22Rv1 (cell line): ENCODE results near the gene COL9A3.

Experiments
- H3K27ac ChIP-seq: fragments of 450-650 bp; 2 replicates; pipeline ENCODE4 v1.5.1; 2017
- CTCF ChIP-seq: fragments of 450-650 bp; IDR thresholded peaks from 2 replicates; pipeline ENCODE4 v1.5.1; 2017; ENCODE audit warnings: mild to moderate bottlenecking
- ZFX ChIP-seq: fragments of 450-650 bp; IDR thresholded peaks from 2 replicates; pipeline ENCODE4 v1.6.1; 2017; ENCODE audit warnings: antibody characterized with exemption, borderline replicate concordance

Gene COL9A3

GRCh38 chr20:62780204-62780603 is 36.6 kb upstream of the COL9A3 start:
- no peak overlapping the region for H3K27ac ChIP-seq
- TF ChIP-seq CTCF (no peak), ZFX (no peak)

- TF ChIP-seq CTCF (no peak), ZFX (no peak)
Measured at GRCh38 chr20:62780696-62781095, 36.2 kb upstream of the COL9A3 start.

GRCh38 chr20:62782149-62782892 is 34.5 kb upstream of the COL9A3 start:
- TF ChIP-seq CTCF (peak; percentile 70), ZFX (no peak)
- H3K27ac ChIP-seq, result peak overlapping the region; percentile 49; the same call in 1 of the 2 replicates

More at GRCh38 chr20:62780696-62781095, 36.2 kb upstream of the COL9A3 start:
- H3K27ac ChIP-seq, result no peak overlapping the region

DNA sequence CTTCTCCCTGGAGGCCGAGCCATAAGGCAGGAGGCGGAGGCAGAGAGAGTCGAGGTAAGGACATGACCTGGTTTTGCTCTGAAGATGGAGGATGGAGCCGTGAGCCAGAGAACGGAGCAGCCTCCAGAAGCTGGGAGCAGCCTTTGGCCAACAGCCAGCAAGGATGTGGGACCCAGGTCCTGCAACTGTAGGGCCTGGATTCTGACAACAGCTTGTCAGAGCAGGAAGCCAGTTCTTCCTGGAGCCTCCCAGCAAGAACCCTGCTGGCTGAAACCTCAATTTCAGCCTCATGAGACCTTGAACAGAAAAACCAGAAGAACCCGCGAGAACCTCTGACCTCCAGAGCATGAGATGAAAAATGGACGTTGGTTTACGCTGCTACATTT is 34.0 kb upstream of the COL9A3 start:
- no peak for TF ChIP-seq ZFX
- TF ChIP-seq CTCF, result no peak; the same call in 1 of the 2 replicates
- H3K27ac ChIP-seq, result no peak overlapping the region

DNA sequence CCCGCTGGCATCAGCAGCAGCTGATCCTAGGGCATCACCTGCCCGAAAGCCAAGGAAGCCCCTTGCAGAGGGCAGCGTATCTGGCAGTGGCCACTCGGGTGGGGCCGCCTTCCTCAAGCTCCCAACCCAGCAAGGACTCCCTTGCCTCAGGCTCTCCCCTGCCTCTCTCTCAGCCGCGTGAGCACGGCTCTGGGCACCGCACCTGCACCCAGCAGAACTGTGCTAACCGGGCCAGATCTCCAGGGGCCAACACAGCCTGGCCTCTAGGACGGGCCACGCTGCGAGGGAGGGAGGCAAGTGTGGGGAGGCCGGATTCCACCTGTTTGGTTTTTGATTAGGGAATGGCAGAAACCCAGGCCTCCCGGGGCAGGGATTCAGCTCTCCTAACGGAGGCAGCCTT is 32.4 kb upstream of the COL9A3 start:
- no peak overlapping the region for H3K27ac ChIP-seq
- TF ChIP-seq CTCF (no peak), ZFX (no peak)

GRCh38 chr20:62785393-62785792 is 31.5 kb upstream of the COL9A3 start:
- H3K27ac ChIP-seq, result no peak overlapping the region

More at GRCh38 chr20:62785393-62785792, 31.5 kb upstream of the COL9A3 start:
- TF ChIP-seq CTCF, result no peak
- no peak for TF ChIP-seq ZFX
